Caco-2 (cell line): ENCODE results near the gene MICU1. TPM values are rescaled to one million over a fixed set of nuclear protein-coding genes. Genes with fewer than 3 reads are reported as not detected.

ENCODE experiments used
- BruUV-seq: library from RNA; stranded (reverse); fragments of 400-500 nt; replicated peaks from 2 replicates; lab custom pipeline; 2021; lab: Mats Ljungman, UMichigan
- CTCF ChIA-PET: fragments of 300-600 bp; sonication (Branson Sonifier 250); formaldehyde crosslinking; loops from one replicate; lab custom pipeline; 2022; ENCODE audit warnings: antibody characterized with exemption; lab: Charles Lee
- POLR2A ChIA-PET: fragments of 300-600 bp; sonication (Branson Sonifier 250); formaldehyde crosslinking; loops from one replicate; lab custom pipeline; 2022; ENCODE audit warnings: antibody characterized with exemption; lab: Charles Lee
- DNase-seq, 2 experiments: peaks; one replicate each; pipeline versions ENCODE4 v3.0.0 to v3.0.0-alpha.2; 2020 to 2022
- H3K27me3 ChIP-seq: replicated peaks from 2 replicates; pipeline ENCODE4 v1.6.0; 2011; ENCODE audit warnings: low read length; ENCODE audit not compliant: control insufficient read depth, insufficient read depth
- H3K36me3 ChIP-seq: 2 replicates; pipeline ENCODE4 v1.5.1; 2011; ENCODE audit warnings: low read length; ENCODE audit not compliant: control insufficient read depth, insufficient read depth
- H3K4me1 ChIP-seq: fragments of 250-450 bp; sonication (Bioruptor Pico); 2 replicates; pipeline ENCODE4 v1.5.1; 2020; ENCODE audit warnings: mild to moderate bottlenecking
- H3K4me3 ChIP-seq: 2 replicates; pipeline ENCODE4 v1.5.1; 2011; ENCODE audit warnings: low read depth, mild to moderate bottlenecking, control low read depth, low read length
- H3K9me3 ChIP-seq: fragments of 250-450 bp; sonication (Bioruptor Pico); 2 replicates; pipeline ENCODE4 v1.5.1; 2020; ENCODE audit warnings: mild to moderate bottlenecking, moderate library complexity
- H3K27ac Mint-ChIP-seq: one replicate; pipeline ENCODE4 v1.8.0; 2022; ENCODE audit warnings: mixed read lengths; ENCODE audit not compliant: unreplicated experiment
- H3K27me3 Mint-ChIP-seq: one replicate; pipeline ENCODE4 v1.8.0; 2022; ENCODE audit warnings: mixed read lengths; ENCODE audit not compliant: insufficient read depth, unreplicated experiment
- H3K36me3 Mint-ChIP-seq: one replicate; pipeline ENCODE4 v1.8.0; 2022; ENCODE audit warnings: mild to moderate bottlenecking, mixed read lengths; ENCODE audit not compliant: insufficient read depth, unreplicated experiment
- H3K4me1 Mint-ChIP-seq: one replicate; pipeline ENCODE4 v1.8.0; 2022; ENCODE audit warnings: low read depth, mixed read lengths; ENCODE audit not compliant: unreplicated experiment
- H3K4me3 Mint-ChIP-seq: one replicate; pipeline ENCODE4 v1.8.0; 2022; ENCODE audit warnings: mild to moderate bottlenecking, moderate library complexity, mixed read lengths; ENCODE audit not compliant: unreplicated experiment
- H3K9me3 Mint-ChIP-seq: one replicate; pipeline ENCODE4 v1.8.0; 2022; ENCODE audit warnings: mixed read lengths; ENCODE audit not compliant: unreplicated experiment
- intact Hi-C: fragments of 100-400 bp; cut with micrococcal nuclease; formaldehyde crosslinking; loops from one replicate; pipeline ENCODE4 v1.10.0; 2022; ENCODE audit not compliant: unreplicated experiment
- total RNA-seq: library from RNA; stranded (reverse); gene quantifications from 2 replicates; pipeline ENCODE4 v1.2.3, GENCODE V29; 2022
- TF ChIP-seq, protein P1 (sequence below), 2 experiments: fragments of 200-600 bp in 1 of 2; IDR thresholded peaks; 1 replicate in 1 of 2; 2 replicates in 1 of 2; pipeline versions ENCODE4 v1.5.1 to v1.8.0; 2011 to 2022; ENCODE audit warnings: antibody characterized with exemption in 1 of 2, control low read depth in 1 of 2, inconsistent platforms in 1 of 2, low read depth in 1 of 2, low read length in 1 of 2, mild to moderate bottlenecking in 1 of 2, moderate library complexity in 1 of 2; ENCODE audit not compliant: insufficient read depth in 1 of 2, severe bottlenecking in 1 of 2, unreplicated experiment in 1 of 2

The MICU1 gene
- total RNA-seq, 1 experiment from 2014 or later = 83.2 TPM

GRCh38 chr10:72539137-72539536 lies 86.7 kb downstream of the MICU1 start:
- Histone ChIP-seq H3K9me3 (0 out of 2 replicates have a peak, but pooled peaks cover 5% of the 10 kb centered on the region), H3K27me3 (no peaks in the 10 kb centered on the region), H3K4me1 (no peaks in the 10 kb centered on the region), H3K36me3 (peaks cover 6% of the 10 kb centered on the region; the same call in 1 of the 2 replicates), H3K4me3 (no peak overlapping the region)
- TF ChIP-seq, protein P1, sequence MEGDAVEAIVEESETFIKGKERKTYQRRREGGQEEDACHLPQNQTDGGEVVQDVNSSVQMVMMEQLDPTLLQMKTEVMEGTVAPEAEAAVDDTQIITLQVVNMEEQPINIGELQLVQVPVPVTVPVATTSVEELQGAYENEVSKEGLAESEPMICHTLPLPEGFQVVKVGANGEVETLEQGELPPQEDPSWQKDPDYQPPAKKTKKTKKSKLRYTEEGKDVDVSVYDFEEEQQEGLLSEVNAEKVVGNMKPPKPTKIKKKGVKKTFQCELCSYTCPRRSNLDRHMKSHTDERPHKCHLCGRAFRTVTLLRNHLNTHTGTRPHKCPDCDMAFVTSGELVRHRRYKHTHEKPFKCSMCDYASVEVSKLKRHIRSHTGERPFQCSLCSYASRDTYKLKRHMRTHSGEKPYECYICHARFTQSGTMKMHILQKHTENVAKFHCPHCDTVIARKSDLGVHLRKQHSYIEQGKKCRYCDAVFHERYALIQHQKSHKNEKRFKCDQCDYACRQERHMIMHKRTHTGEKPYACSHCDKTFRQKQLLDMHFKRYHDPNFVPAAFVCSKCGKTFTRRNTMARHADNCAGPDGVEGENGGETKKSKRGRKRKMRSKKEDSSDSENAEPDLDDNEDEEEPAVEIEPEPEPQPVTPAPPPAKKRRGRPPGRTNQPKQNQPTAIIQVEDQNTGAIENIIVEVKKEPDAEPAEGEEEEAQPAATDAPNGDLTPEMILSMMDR (IDR thresholded peaks at IDR 0.05; ENCODE audit: insufficient read depth in 1 of 2, low read depth in 1 of 2, low read length in 1 of 2, severe bottlenecking in 1 of 2, unreplicated experiment in 1 of 2) = no peak
- Mint-ChIP-seq H3K27ac (no peak overlapping the region), H3K9me3 (peaks cover 9% of the 10 kb centered on the region), H3K36me3 (peaks cover 31% of the 10 kb centered on the region), H3K4me3 (no peak overlapping the region), H3K27me3 (no peaks in the 10 kb centered on the region), H3K4me1 (peaks cover 3% of the 10 kb centered on the region)
- no peak for DNase-seq
- BruUV-seq = no TSS peak
- CTCF ChIA-PET = no interaction called here
- intact Hi-C loops = no loop called here
- POLR2A ChIA-PET = no interaction called here

- intact Hi-C loops = no loop called here
- peak overlapping the region; percentile 15 for H3K4me3 Mint-ChIP-seq
Observed at GRCh38 chr10:72525689-72526088, 100.2 kb downstream of the MICU1 start.

DNA sequence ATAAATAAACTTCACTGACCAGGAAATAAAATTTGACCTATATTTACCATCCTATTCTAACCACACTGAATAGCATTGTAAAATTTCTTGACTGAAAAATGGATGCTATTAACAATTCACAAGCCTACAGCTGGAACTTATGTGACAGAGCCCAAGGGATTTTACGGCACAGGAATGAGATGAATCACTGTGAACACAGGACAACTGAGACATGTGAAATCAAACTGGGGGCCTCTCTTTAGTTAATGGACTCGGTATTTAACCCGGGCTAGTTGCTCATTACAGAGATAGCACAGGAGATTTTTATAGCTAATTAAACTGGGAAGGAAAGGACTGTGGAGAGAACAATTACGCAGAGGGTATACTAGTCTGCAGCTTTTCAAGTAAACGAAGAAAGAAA lies 100.6 kb downstream of the MICU1 start:
- H3K27ac Mint-ChIP-seq = peak overlapping the region; percentile 6
- POLR2A ChIA-PET = interaction anchor here (1.2 kb wide), 1 partner anchor 166 kb away, joined by 7 read pairs; the partner anchor contains the start of gene MCU
- H3K4me1 ChIP-seq = peaks cover 20% of the 10 kb centered on the region
- TF ChIP-seq, protein P1 (IDR thresholded peaks at IDR 0.05; ENCODE audit: insufficient read depth in 1 of 2, low read depth in 1 of 2, low read length in 1 of 2, severe bottlenecking in 1 of 2, unreplicated experiment in 1 of 2) = no peak
- H3K4me3 Mint-ChIP-seq = peak overlapping the region; percentile 15
- no peaks in the 10 kb centered on the region for H3K9me3 Mint-ChIP-seq
- peaks cover 12% of the 10 kb centered on the region for H3K4me1 Mint-ChIP-seq
- DNase-seq = peak in 1 of 2 experiments; percentile 32
- H3K27me3 ChIP-seq = no peaks in the 10 kb centered on the region
- no peaks in the 10 kb centered on the region for H3K9me3 ChIP-seq
- CTCF ChIA-PET = no interaction called here
- H3K36me3 Mint-ChIP-seq = no peaks in the 10 kb centered on the region
- no peak overlapping the region for H3K4me3 ChIP-seq
- BruUV-seq = no TSS peak
- no peaks in the 10 kb centered on the region for H3K27me3 Mint-ChIP-seq
- intact Hi-C loops = no loop called here
- H3K36me3 ChIP-seq = no peaks in the 10 kb centered on the region

More at GRCh38 chr10:72525689-72526088, 100.2 kb downstream of the MICU1 start:
- DNase-seq = no peak
- H3K36me3 ChIP-seq = no peaks in the 10 kb centered on the region
- H3K9me3 Mint-ChIP-seq = no peaks in the 10 kb centered on the region
- BruUV-seq = no TSS peak
- peaks cover 12% of the 10 kb centered on the region for H3K4me1 Mint-ChIP-seq
- peak overlapping the region; percentile 6 for H3K27ac Mint-ChIP-seq
- no peaks in the 10 kb centered on the region for H3K27me3 ChIP-seq
- no peaks in the 10 kb centered on the region for H3K27me3 Mint-ChIP-seq
- CTCF ChIA-PET = no interaction called here
- peaks cover 20% of the 10 kb centered on the region for H3K4me1 ChIP-seq
- TF ChIP-seq, protein P1 (IDR thresholded peaks at IDR 0.05; ENCODE audit: insufficient read depth in 1 of 2, low read depth in 1 of 2, low read length in 1 of 2, severe bottlenecking in 1 of 2, unreplicated experiment in 1 of 2) = no peak
- H3K9me3 ChIP-seq = no peaks in the 10 kb centered on the region
- no peaks in the 10 kb centered on the region for H3K36me3 Mint-ChIP-seq
- no peak overlapping the region for H3K4me3 ChIP-seq
- POLR2A ChIA-PET = interaction anchor here (1.2 kb wide), 1 partner anchor 166 kb away, joined by 7 read pairs; the partner anchor contains the start of gene MCU
